Muscle layer of colon (tissue), 2 donors: Measurements from ENCODE around the gene NMRK2.
"Not testable (repeated sequence)": the region's sequence is repeated elsewhere in the genome, so short reads cannot be mapped to it uniquely, and the experiment has no call there.

ENCODE experiments used
- H3K27ac ChIP-seq: one replicate; pipeline ENCODE4 v1.7.0; 2013; ENCODE audit warnings: low read depth, mild to moderate bottlenecking, low read length, moderate library complexity
- H3K27me3 ChIP-seq, 2 donors: one replicate each; pipeline ENCODE4 v1.7.0; 2013; ENCODE audit warnings: low read length in 2 of 2, mild to moderate bottlenecking in 2 of 2; ENCODE audit not compliant: insufficient read depth in 2 of 2, control insufficient read depth in 1 of 2
- H3K36me3 ChIP-seq: one replicate; pipeline ENCODE4 v1.7.0; 2013; ENCODE audit warnings: mild to moderate bottlenecking, low read length; ENCODE audit not compliant: insufficient read depth
- H3K4me1 ChIP-seq: one replicate; pipeline ENCODE4 v1.7.0; 2013; ENCODE audit warnings: mild to moderate bottlenecking, low read length; ENCODE audit not compliant: insufficient read depth
- H3K4me3 ChIP-seq, 2 donors: one replicate each; pipeline ENCODE4 v1.7.0; 2013; ENCODE audit warnings: low read length in 2 of 2, low read depth in 1 of 2, mild to moderate bottlenecking in 1 of 2, moderate library complexity in 1 of 2
- H3K9ac ChIP-seq: one replicate; pipeline ENCODE4 v1.7.0; 2013; ENCODE audit warnings: low read length
- H3K9me3 ChIP-seq: one replicate; pipeline ENCODE4 v1.7.0; 2013; ENCODE audit warnings: mild to moderate bottlenecking, low read length
- donor health status: abdominal sarcoma.
- donor health status: Adenocarcinoma of cecum.

NMRK2 gene

GRCh38 chr19:3932931-3933810, at the start of gene NMRK2:
Gene NMRK2, plus strand, starts transcription at chr19:3933069. Its CDS starts 603 bp downstream, at chr19:3933672.
- Histone ChIP-seq H3K27ac (no peak within 1 kb of the TSS), H3K4me1 (no peaks in the 10 kb centered on the region), H3K9me3 (no peaks in the 10 kb centered on the region), H3K4me3 (no peak within 1 kb of the TSS), H3K9ac (no peak within 1 kb of the TSS), H3K27me3 (peaks cover 0 to 12% of the 10 kb centered on the region in 2 donors), H3K36me3 (no peaks in the 10 kb centered on the region)

- no peak overlapping the region for H3K9ac ChIP-seq
- no peaks in the 10 kb centered on the region for H3K36me3 ChIP-seq
- H3K9me3 ChIP-seq: no peaks in the 10 kb centered on the region
- H3K4me1 ChIP-seq: no peaks in the 10 kb centered on the region
- no peaks in the 10 kb centered on the region for H3K27me3 ChIP-seq
- H3K27ac ChIP-seq: no peak overlapping the region
- no peak overlapping the region for H3K4me3 ChIP-seq
Measured at GRCh38 chr19:3890591-3890990, 42.3 kb upstream of the NMRK2 start.

GRCh38 chr19:3893509-3894179, 39.2 kb upstream of the NMRK2 start:
- Histone ChIP-seq H3K27ac (no peak overlapping the region), H3K9ac (no peak overlapping the region), H3K4me3 (no peak overlapping the region), H3K36me3 (no peaks in the 10 kb centered on the region), H3K9me3 (no peaks in the 10 kb centered on the region), H3K4me1 (no peaks in the 10 kb centered on the region), H3K27me3 (no peaks in the 10 kb centered on the region)

GRCh38 chr19:3894959-3895358, 37.9 kb upstream of the NMRK2 start:
- not testable (repeated sequence) for H3K9ac ChIP-seq, H3K36me3 ChIP-seq, H3K27ac ChIP-seq, H3K9me3 ChIP-seq, H3K4me1 ChIP-seq, H3K4me3 ChIP-seq, H3K27me3 ChIP-seq

GRCh38 chr19:3895788-3896187, 37.1 kb upstream of the NMRK2 start:
- no peak overlapping the region for H3K27ac ChIP-seq
- H3K9ac ChIP-seq: no peak overlapping the region
- H3K36me3 ChIP-seq: no peaks in the 10 kb centered on the region
- H3K27me3 ChIP-seq: no peaks in the 10 kb centered on the region
- no peaks in the 10 kb centered on the region for H3K4me1 ChIP-seq
- H3K9me3 ChIP-seq: no peaks in the 10 kb centered on the region
- H3K4me3 ChIP-seq: no peak overlapping the region

DNA sequence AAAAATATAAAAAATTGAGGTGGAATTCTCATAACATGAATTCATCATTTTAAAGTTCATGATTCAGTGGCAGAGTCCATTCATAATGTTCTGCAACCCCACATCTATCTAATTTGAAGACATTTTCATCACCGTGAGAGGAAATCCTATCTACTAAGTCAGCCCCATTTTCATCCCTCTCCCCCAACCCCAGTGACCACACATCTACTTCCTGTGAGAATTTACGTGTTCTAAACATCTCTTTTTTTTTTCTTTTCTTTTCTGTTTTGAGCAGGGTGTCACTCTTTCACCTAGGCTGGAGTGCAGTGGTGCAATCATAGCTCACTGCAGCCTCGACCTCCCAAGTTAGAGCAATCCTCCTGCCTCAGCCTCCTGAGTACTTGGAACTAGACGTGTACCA, 34.9 kb upstream of the NMRK2 start:
- Histone ChIP-seq H3K36me3 (no peaks in the 10 kb centered on the region), H3K27ac (no peak overlapping the region), H3K9me3 (no peaks in the 10 kb centered on the region), H3K9ac (no peak overlapping the region), H3K4me3 (no peak overlapping the region), H3K27me3 (no peaks in the 10 kb centered on the region), H3K4me1 (no peaks in the 10 kb centered on the region)

GRCh38 chr19:3898426-3898825, 34.4 kb upstream of the NMRK2 start:
- H3K9me3 ChIP-seq: no peaks in the 10 kb centered on the region
- H3K4me1 ChIP-seq: no peaks in the 10 kb centered on the region
- H3K4me3 ChIP-seq: no peak overlapping the region
- H3K27me3 ChIP-seq: no peaks in the 10 kb centered on the region
- no peaks in the 10 kb centered on the region for H3K36me3 ChIP-seq
- no peak overlapping the region for H3K27ac ChIP-seq
- H3K9ac ChIP-seq: no peak overlapping the region

DNA sequence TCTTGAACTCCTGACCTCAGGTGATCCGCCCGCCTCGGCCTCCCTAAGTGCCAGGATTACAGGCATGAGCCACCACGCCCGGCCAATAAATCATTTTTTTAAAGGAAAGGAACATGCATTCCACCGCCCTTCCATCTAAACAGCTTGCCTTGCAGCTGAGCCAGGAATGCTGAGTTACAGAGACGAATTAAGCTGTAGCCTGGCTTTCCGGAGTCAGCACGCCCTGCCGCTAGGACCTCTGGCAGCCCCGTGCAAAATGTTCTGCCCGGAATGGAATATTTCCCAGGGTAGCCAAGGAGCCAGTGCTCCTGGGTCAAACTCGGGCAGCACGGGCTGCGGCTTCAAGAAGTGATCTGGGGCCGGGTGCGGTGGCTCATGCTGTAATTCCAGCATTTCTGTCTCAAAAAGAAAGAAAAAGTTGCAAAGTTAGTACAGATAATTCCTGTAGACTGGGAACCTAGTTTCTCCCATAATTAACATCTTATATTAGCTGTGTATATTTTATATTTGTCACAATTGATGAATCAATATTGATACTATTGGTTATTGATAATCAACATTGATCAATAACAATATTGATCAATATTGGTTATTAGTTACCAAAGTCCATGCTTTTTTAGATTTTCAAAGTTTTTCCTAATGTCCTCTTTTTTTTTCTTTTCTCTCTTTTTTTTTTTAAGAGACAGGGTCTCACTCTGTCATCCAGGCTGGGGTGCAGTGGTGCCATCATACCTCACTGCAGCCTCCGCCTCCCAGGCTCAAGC, 33.2 kb upstream of the NMRK2 start:
- Histone ChIP-seq H3K27me3 (no peaks in the 10 kb centered on the region), H3K4me1 (no peaks in the 10 kb centered on the region), H3K9me3 (no peaks in the 10 kb centered on the region), H3K9ac (no peak overlapping the region), H3K27ac (no peak overlapping the region), H3K36me3 (no peaks in the 10 kb centered on the region), H3K4me3 (no peak overlapping the region)

GRCh38 chr19:3902317-3902973, 30.4 kb upstream of the NMRK2 start:
- H3K9ac ChIP-seq: no peak overlapping the region
- H3K36me3 ChIP-seq: no peaks in the 10 kb centered on the region
- H3K4me1 ChIP-seq: no peaks in the 10 kb centered on the region
- H3K27ac ChIP-seq: no peak overlapping the region
- H3K27me3 ChIP-seq: no peaks in the 10 kb centered on the region
- H3K9me3 ChIP-seq: no peaks in the 10 kb centered on the region
- no peak overlapping the region for H3K4me3 ChIP-seq

DNA sequence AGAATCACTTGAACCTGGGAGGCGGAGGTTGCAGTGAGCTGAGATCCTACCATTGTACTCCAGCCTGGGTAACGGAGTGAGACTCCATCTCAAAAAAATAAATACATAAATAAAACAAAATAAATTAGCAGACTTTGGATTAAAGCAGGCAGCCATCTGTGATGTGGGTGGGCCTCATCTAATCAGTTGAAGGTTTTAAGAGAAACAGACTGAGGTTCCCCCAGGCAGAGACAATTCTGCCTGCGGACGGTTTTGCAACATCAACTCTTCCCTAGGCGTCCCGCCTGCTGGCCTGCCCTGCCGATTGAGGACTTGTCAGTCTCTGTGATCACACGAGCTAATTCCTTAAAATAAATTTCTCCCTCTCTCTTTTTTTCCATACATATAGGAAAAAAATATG, 28.6 kb upstream of the NMRK2 start:
- Histone ChIP-seq H3K27ac (no peak overlapping the region), H3K27me3 (no peaks in the 10 kb centered on the region), H3K9ac (no peak overlapping the region), H3K36me3 (no peaks in the 10 kb centered on the region), H3K4me3 (no peak overlapping the region), H3K4me1 (no peaks in the 10 kb centered on the region), H3K9me3 (no peaks in the 10 kb centered on the region)

DNA sequence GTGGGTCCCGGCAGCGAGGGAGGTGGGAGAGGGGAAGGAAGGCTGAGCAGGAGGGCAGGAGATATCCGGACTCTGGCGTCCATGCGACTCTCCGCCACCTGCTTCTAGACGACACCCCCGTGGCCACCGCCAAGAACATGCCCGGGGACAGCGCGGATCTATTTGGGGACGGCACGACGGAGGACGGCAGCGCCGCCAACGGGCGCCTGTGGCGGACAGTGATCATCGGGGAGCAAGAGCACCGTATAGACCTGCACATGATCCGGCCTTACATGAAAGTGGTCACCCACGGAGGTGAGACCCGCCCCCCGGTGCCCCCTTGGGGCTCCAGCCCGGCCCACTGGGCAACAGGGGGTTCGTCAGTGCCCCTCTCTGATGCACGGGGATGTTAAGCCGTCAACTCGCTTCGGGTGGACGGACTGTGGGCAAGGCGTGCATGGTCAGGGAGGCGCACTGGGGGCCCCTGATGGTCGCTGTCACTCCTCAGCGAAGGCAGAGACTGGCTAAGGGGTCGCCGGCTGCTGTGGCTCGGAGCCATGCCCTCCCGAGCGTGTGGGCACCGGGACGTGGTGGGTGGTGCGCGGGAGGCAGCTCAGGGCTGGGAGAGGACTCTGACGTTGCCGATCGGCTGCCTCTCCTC, 25.1 kb upstream of the NMRK2 start:
- H3K27me3 ChIP-seq: no peaks in the 10 kb centered on the region
- peaks cover 7% of the 10 kb centered on the region for H3K9me3 ChIP-seq
- no peak overlapping the region for H3K4me3 ChIP-seq
- no peaks in the 10 kb centered on the region for H3K4me1 ChIP-seq
- no peak overlapping the region for H3K27ac ChIP-seq
- H3K36me3 ChIP-seq: no peaks in the 10 kb centered on the region
- no peak overlapping the region for H3K9ac ChIP-seq
